Skeletal muscle tissue (tissue), 4 donors: ENCODE data around the gene TSEN54. TPM values are rescaled to one million over a fixed set of nuclear protein-coding genes. Genes with fewer than 3 reads are reported as not detected.

ENCODE experiments used
- H3K27ac ChIP-seq: one replicate; pipeline ENCODE4 v1.7.0; 2013; ENCODE audit warnings: mild to moderate bottlenecking, low read depth, low read length, inconsistent platforms
- H3K27me3 ChIP-seq, 3 donors: one replicate each; pipeline ENCODE4 v1.7.0; 2013; ENCODE audit warnings: low read length in 3 of 3; ENCODE audit not compliant: control insufficient read depth in 3 of 3, insufficient read depth in 3 of 3
- H3K36me3 ChIP-seq, 3 donors: one replicate each; pipeline ENCODE4 v1.7.0; 2013; ENCODE audit warnings: low read length in 3 of 3; ENCODE audit not compliant: control insufficient read depth in 3 of 3, insufficient read depth in 3 of 3
- H3K4me1 ChIP-seq, 3 donors: one replicate each; pipeline ENCODE4 v1.7.0; 2013; ENCODE audit warnings: low read length in 3 of 3, mild to moderate bottlenecking in 3 of 3; ENCODE audit not compliant: control insufficient read depth in 3 of 3, insufficient read depth in 3 of 3
- H3K4me3 ChIP-seq, 3 donors: one replicate each; pipeline ENCODE4 v1.7.0; 2013; ENCODE audit warnings: low read length in 3 of 3
- H3K9ac ChIP-seq, 3 donors: one replicate each; pipeline ENCODE4 v1.7.0; 2013; ENCODE audit warnings: low read length in 3 of 3, mild to moderate bottlenecking in 3 of 3, moderate library complexity in 2 of 3, low read depth in 1 of 3
- H3K9me3 ChIP-seq, 3 donors: one replicate each; pipeline ENCODE4 v1.7.0; 2013; ENCODE audit warnings: low read length in 3 of 3; ENCODE audit not compliant: control insufficient read depth in 3 of 3
- total RNA-seq: library from RNA; depleted of rRNA; stranded (reverse); fragments of >200 nt; gene quantifications from one replicate; pipeline ENCODE4 v1.2.3, GENCODE V29; 2014
- donor health status: Osteomylitis.

Gene TSEN54
- total RNA-seq, 1 donor from 2014 or later = 15.7 TPM

GRCh38 chr17:75508931-75509361, 7.4 kb upstream of the TSEN54 start:
- Histone ChIP-seq H3K9me3 (no peaks in the 10 kb centered on the region), H3K36me3 (peaks cover 28 to 42% (median 29%) of the 10 kb centered on the region in 3 donors), H3K27ac (peak overlapping the region; percentile 91), H3K4me3 (no peak overlapping the region), H3K4me1 (peaks cover 46 to 66% (median 53%) of the 10 kb centered on the region in 3 donors), H3K27me3 (no peaks in the 10 kb centered on the region), H3K9ac (peak overlapping the region; percentile 50 to 57 (median 57))

GRCh38 chr17:75509528-75510258, 6.6 kb upstream of the TSEN54 start:
- peak overlapping the region; percentile 50 to 66 (median 57) for H3K9ac ChIP-seq
- peak overlapping the region in 1 of 3 donors; percentile 41 for H3K4me3 ChIP-seq
- no peaks in the 10 kb centered on the region for H3K9me3 ChIP-seq
- peak overlapping the region; percentile 91 for H3K27ac ChIP-seq
- H3K36me3 ChIP-seq = peaks cover 28 to 42% (median 29%) of the 10 kb centered on the region in 3 donors
- no peaks in the 10 kb centered on the region for H3K27me3 ChIP-seq
- H3K4me1 ChIP-seq = peaks cover 53 to 66% (median 54%) of the 10 kb centered on the region in 3 donors

- no peaks in the 10 kb centered on the region for H3K9me3 ChIP-seq
- peaks cover 15 to 32% (median 19%) of the 10 kb centered on the region in 3 donors for H3K36me3 ChIP-seq
- no peaks in the 10 kb centered on the region for H3K27me3 ChIP-seq
- peak overlapping the region; percentile 6 to 42 (median 31) for H3K4me3 ChIP-seq
- peak overlapping the region; percentile 91 for H3K27ac ChIP-seq
- H3K9ac ChIP-seq = peak overlapping the region in 1 of 3 donors; percentile 68
- H3K4me1 ChIP-seq = peaks cover 55 to 68% (median 58%) of the 10 kb centered on the region in 3 donors
Measured at GRCh38 chr17:75511270-75511609, 5.1 kb upstream of the TSEN54 start.

- peaks cover 55 to 71% (median 58%) of the 10 kb centered on the region in 3 donors for H3K4me1 ChIP-seq
- no peaks in the 10 kb centered on the region for H3K27me3 ChIP-seq
- peak overlapping the region; percentile 45 to 68 (median 59) for H3K9ac ChIP-seq
- H3K9me3 ChIP-seq = no peaks in the 10 kb centered on the region
- peak overlapping the region; percentile 91 for H3K27ac ChIP-seq
- H3K4me3 ChIP-seq = peak overlapping the region; percentile 22 to 42 (median 30)
- peaks cover 12 to 26% (median 14%) of the 10 kb centered on the region in 3 donors for H3K36me3 ChIP-seq
Measured at GRCh38 chr17:75511610-75512575, 4.4 kb upstream of the TSEN54 start.

GRCh38 chr17:75512926-75513640, 3.2 kb upstream of the TSEN54 start:
- peak overlapping the region; percentile 91 for H3K27ac ChIP-seq
- no peaks in the 10 kb centered on the region for H3K9me3 ChIP-seq
- no peaks in the 10 kb centered on the region for H3K27me3 ChIP-seq
- H3K36me3 ChIP-seq = peaks cover 8 to 23% (median 9%) of the 10 kb centered on the region in 3 donors
- H3K4me3 ChIP-seq = peak overlapping the region; percentile 82 to 88 (median 85)
- H3K9ac ChIP-seq = peak overlapping the region; percentile 87 to 90 (median 87)
- peaks cover 61 to 81% (median 70%) of the 10 kb centered on the region in 3 donors for H3K4me1 ChIP-seq

GRCh38 chr17:75513641-75514000, 2.7 kb upstream of the TSEN54 start:
- peaks cover 56 to 76% (median 70%) of the 10 kb centered on the region in 3 donors for H3K4me1 ChIP-seq

GRCh38 chr17:75514299-75514918, 1.9 kb upstream of the TSEN54 start:
- H3K4me1 ChIP-seq = peaks cover 48 to 68% (median 62%) of the 10 kb centered on the region in 3 donors
- H3K27me3 ChIP-seq = no peaks in the 10 kb centered on the region
- peak overlapping the region; percentile 91 for H3K27ac ChIP-seq
- peak overlapping the region; percentile 87 to 90 (median 87) for H3K9ac ChIP-seq
- peaks cover 11 to 25% (median 20%) of the 10 kb centered on the region in 3 donors for H3K36me3 ChIP-seq
- H3K9me3 ChIP-seq = no peaks in the 10 kb centered on the region
- H3K4me3 ChIP-seq = peak overlapping the region; percentile 82 to 88 (median 85)

More at GRCh38 chr17:75513641-75514000, 2.7 kb upstream of the TSEN54 start:
- no peaks in the 10 kb centered on the region for H3K27me3 ChIP-seq
- H3K4me3 ChIP-seq = peak overlapping the region; percentile 82 to 88 (median 85)
- peaks cover 8 to 24% (median 14%) of the 10 kb centered on the region in 3 donors for H3K36me3 ChIP-seq
- H3K27ac ChIP-seq = peak overlapping the region; percentile 91
- no peaks in the 10 kb centered on the region for H3K9me3 ChIP-seq
- H3K9ac ChIP-seq = peak overlapping the region; percentile 87 to 90 (median 87)

- Histone ChIP-seq H3K27ac (peak overlapping the region; percentile 91), H3K27me3 (no peaks in the 10 kb centered on the region), H3K4me3 (peak overlapping the region; percentile 82 to 88 (median 85)), H3K4me1 (peaks cover 43 to 62% (median 59%) of the 10 kb centered on the region in 3 donors), H3K36me3 (peaks cover 16 to 25% (median 21%) of the 10 kb centered on the region in 3 donors), H3K9me3 (no peaks in the 10 kb centered on the region), H3K9ac (peak overlapping the region; percentile 87 to 90 (median 87))
Measured at GRCh38 chr17:75514919-75515495, 1.3 kb upstream of the TSEN54 start.
